WERI-Rb-1 (cell line): ENCODE data around the gene CYFIP1.

Experiments
- DNase-seq: peaks from one replicate; pipeline ENCODE4 v3.0.0-alpha.2; 2020
- H3K27ac ChIP-seq: fragments of 250-450 bp; sonication (Bioruptor Pico); 2 replicates; pipeline ENCODE4 v1.5.1; 2020; ENCODE audit warnings: mild to moderate bottlenecking, moderate library complexity
- H3K27me3 ChIP-seq: fragments of 250-450 bp; sonication (Bioruptor Pico); 2 replicates; pipeline ENCODE4 v1.5.1; 2021; ENCODE audit warnings: mild to moderate bottlenecking, low read depth, moderate library complexity; ENCODE audit not compliant: insufficient read depth, severe bottlenecking
- H3K36me3 ChIP-seq: fragments of 250-450 bp; sonication (Bioruptor Pico); 2 replicates; pipeline ENCODE4 v1.5.1; 2020; ENCODE audit warnings: mild to moderate bottlenecking, moderate library complexity
- H3K4me3 ChIP-seq: 2 replicates; pipeline ENCODE4 v1.5.1; 2011; ENCODE audit warnings: low read depth, mild to moderate bottlenecking, control low read depth, low read length
- H3K9me3 ChIP-seq: fragments of 250-450 bp; sonication (Bioruptor Pico); 2 replicates; pipeline ENCODE4 v1.5.1; 2021; ENCODE audit warnings: mild to moderate bottlenecking, moderate library complexity; ENCODE audit not compliant: severe bottlenecking
- TF ChIP-seq, protein P1 (sequence below): IDR thresholded peaks from 2 replicates; pipeline ENCODE4 v1.5.1; 2011; ENCODE audit warnings: low read depth, mild to moderate bottlenecking, control low read depth, inconsistent platforms, low read length

CYFIP1 gene

GRCh38 chr15:22915866-22916515 lies 64.2 kb downstream of the CYFIP1 start:
- no peak for DNase-seq
- H3K27me3 ChIP-seq: no peaks in the 10 kb centered on the region
- H3K4me3 ChIP-seq: no peak overlapping the region
- TF ChIP-seq, protein P1, sequence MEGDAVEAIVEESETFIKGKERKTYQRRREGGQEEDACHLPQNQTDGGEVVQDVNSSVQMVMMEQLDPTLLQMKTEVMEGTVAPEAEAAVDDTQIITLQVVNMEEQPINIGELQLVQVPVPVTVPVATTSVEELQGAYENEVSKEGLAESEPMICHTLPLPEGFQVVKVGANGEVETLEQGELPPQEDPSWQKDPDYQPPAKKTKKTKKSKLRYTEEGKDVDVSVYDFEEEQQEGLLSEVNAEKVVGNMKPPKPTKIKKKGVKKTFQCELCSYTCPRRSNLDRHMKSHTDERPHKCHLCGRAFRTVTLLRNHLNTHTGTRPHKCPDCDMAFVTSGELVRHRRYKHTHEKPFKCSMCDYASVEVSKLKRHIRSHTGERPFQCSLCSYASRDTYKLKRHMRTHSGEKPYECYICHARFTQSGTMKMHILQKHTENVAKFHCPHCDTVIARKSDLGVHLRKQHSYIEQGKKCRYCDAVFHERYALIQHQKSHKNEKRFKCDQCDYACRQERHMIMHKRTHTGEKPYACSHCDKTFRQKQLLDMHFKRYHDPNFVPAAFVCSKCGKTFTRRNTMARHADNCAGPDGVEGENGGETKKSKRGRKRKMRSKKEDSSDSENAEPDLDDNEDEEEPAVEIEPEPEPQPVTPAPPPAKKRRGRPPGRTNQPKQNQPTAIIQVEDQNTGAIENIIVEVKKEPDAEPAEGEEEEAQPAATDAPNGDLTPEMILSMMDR: no peak
- H3K27ac ChIP-seq: no peak overlapping the region
- no peaks in the 10 kb centered on the region for H3K9me3 ChIP-seq
- H3K36me3 ChIP-seq: no peaks in the 10 kb centered on the region

- Histone ChIP-seq H3K4me3 (no peak overlapping the region), H3K27ac (no peak overlapping the region), H3K36me3 (no peaks in the 10 kb centered on the region), H3K9me3 (no peaks in the 10 kb centered on the region), H3K27me3 (no peaks in the 10 kb centered on the region)
- no peak for DNase-seq
- TF ChIP-seq, protein P1: no peak
Measured at GRCh38 chr15:22913646-22914380, 66.4 kb downstream of the CYFIP1 start.

GRCh38 chr15:22912256-22912655 lies 67.9 kb downstream of the CYFIP1 start:
- Histone ChIP-seq H3K36me3 (no peaks in the 10 kb centered on the region), H3K27me3 (no peaks in the 10 kb centered on the region), H3K9me3 (no peaks in the 10 kb centered on the region), H3K27ac (no peak overlapping the region), H3K4me3 (no peak overlapping the region)
- DNase-seq: no peak
- TF ChIP-seq, protein P1: no peak

DNA sequence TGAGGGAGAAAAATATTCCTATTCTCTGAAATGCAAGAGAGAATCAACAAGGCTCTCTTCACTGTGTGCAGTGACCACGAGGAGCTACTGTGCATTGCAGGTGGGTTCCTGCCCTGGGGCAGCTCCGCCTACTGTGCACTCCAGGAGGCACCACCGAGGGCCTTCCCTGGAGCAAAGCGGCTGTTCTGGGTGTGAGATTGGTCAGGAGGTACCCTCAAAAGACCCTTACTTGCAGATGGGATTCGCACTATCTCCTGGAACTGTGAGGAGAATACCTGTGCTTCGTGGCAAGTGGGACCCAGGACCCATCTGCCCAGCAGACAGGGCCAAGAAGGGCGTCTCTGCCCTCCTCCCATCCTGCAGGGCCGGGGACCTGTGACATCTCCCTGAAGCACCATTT lies 68.9 kb downstream of the CYFIP1 start:
- no peaks in the 10 kb centered on the region for H3K36me3 ChIP-seq
- no peak overlapping the region for H3K27ac ChIP-seq
- no peak for DNase-seq
- no peak overlapping the region for H3K4me3 ChIP-seq
- TF ChIP-seq, protein P1: no peak
- H3K9me3 ChIP-seq: no peaks in the 10 kb centered on the region
- H3K27me3 ChIP-seq: no peaks in the 10 kb centered on the region

DNA sequence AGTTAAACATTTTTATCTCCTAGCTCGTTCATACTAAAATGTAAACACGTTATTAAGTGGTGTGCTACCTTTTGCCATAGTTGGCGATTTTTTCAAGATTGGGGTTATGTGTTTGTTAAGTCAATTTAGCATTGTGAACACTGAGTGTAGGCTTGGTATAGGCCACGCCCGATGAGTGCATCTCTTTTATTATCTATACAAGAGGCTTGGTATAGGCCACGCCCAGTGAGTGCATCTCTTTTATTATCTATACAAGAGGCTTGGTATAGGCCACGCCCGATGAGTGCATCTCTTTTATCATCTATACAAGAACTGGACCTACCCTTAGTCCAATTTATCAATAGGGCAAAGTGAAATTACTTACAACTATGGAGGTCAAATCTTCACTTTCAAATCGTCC lies 71.3 kb downstream of the CYFIP1 start:
- no peak overlapping the region for H3K27ac ChIP-seq
- no peaks in the 10 kb centered on the region for H3K9me3 ChIP-seq
- TF ChIP-seq, protein P1: no peak
- H3K4me3 ChIP-seq: no peak overlapping the region
- no peaks in the 10 kb centered on the region for H3K36me3 ChIP-seq
- DNase-seq: no peak
- no peaks in the 10 kb centered on the region for H3K27me3 ChIP-seq
